Activated B cell treated with CpG ODN at 0.5 μM for 24 hours (primary cell): ENCODE measurements around the gene SETD4. TPM values are rescaled to one million over a fixed set of nuclear protein-coding genes. Genes with fewer than 3 reads are reported as not detected.
"Not testable (repeated sequence)": the region's sequence is repeated elsewhere in the genome, so short reads cannot be mapped to it uniquely, and the experiment has no call there.

Source experiments
- ATAC-seq: fragments of 200-7000 bp; cut with Tn5 transposase; one replicate; pipeline ENCODE4 v1.10.0; 2021; ENCODE audit warnings: low read depth, mild to moderate bottlenecking, moderate library complexity
- CTCF ChIA-PET: fragments of 350-600 bp; sonication (Branson Sonifier 250); formaldehyde crosslinking; loops from one replicate; lab custom pipeline; 2021; ENCODE audit warnings: antibody characterized with exemption; lab: Charles Lee
- POLR2A ChIA-PET: fragments of 350-600 bp; sonication (Branson Sonifier 250); formaldehyde crosslinking; loops from one replicate; lab custom pipeline; 2021; ENCODE audit warnings: antibody characterized with exemption; lab: Charles Lee
- DNase-seq: peaks from one replicate; pipeline ENCODE4 v3.0.0; 2022
- H3K27ac Mint-ChIP-seq: one replicate; pipeline ENCODE4 v1.8.0; 2020; ENCODE audit warnings: mixed read lengths
- H3K27me3 Mint-ChIP-seq: one replicate; pipeline ENCODE4 v1.8.0; 2021; ENCODE audit warnings: mixed read lengths
- H3K36me3 Mint-ChIP-seq: one replicate; pipeline ENCODE4 v1.8.0; 2021; ENCODE audit warnings: low read depth, mixed read lengths
- H3K4me1 Mint-ChIP-seq: one replicate; pipeline ENCODE4 v1.8.0; 2021; ENCODE audit warnings: mixed read lengths
- H3K4me3 Mint-ChIP-seq: one replicate; pipeline ENCODE4 v1.8.0; 2020; ENCODE audit warnings: mild to moderate bottlenecking, mixed read lengths
- H3K9me3 Mint-ChIP-seq: one replicate; pipeline ENCODE4 v1.8.0; 2020; ENCODE audit warnings: mixed read lengths
- CTCF ChIP-seq: fragments of 200-600 bp; IDR thresholded peaks from one replicate; pipeline ENCODE4 v1.8.0; 2022; ENCODE audit warnings: antibody characterized with exemption, mild to moderate bottlenecking
- intact Hi-C: fragments of 100-400 bp; cut with micrococcal nuclease; formaldehyde crosslinking; loops from one replicate; pipeline ENCODE4 v1.15.1; 2024
- total RNA-seq: library from RNA; stranded (reverse); gene quantifications from 2 replicates; pipeline ENCODE4 v1.2.3, GENCODE V29; 2022

SETD4 gene
- total RNA-seq, 1 donor from 2014 or later: 40.4 TPM

- no peaks in the 10 kb centered on the region for H3K27me3 Mint-ChIP-seq
- intact Hi-C loops: no loop called here
- no peak for TF ChIP-seq CTCF
- peak overlapping the region; percentile 66 for H3K4me3 Mint-ChIP-seq
- peaks cover 34% of the 10 kb centered on the region for H3K4me1 Mint-ChIP-seq
- H3K36me3 Mint-ChIP-seq: no peaks in the 10 kb centered on the region
- peak overlapping the region; percentile 82 for H3K27ac Mint-ChIP-seq
- DNase-seq (no peak), ATAC-seq (peak; percentile 81)
- POLR2A ChIA-PET: interaction anchor here (0.7 to 5.0 kb wide), 3 partner anchors 9 to 38 kb away, joined by 3 to 19 read pairs (median 18); partner anchors contain the start of genes CBR1 and SETD4
- H3K9me3 Mint-ChIP-seq: no peaks in the 10 kb centered on the region
- CTCF ChIA-PET: interaction anchor here (0.8 kb wide), 1 partner anchor 26 kb away, joined by 3 read pairs; no protein-coding TSS in a partner anchor
These were observed 18.8 kb upstream of the SETD4 start for GRCh38 chr21:36079010-36079649.

- H3K27ac Mint-ChIP-seq: peak overlapping the region; percentile 79
- intact Hi-C loops: loop anchor here (1.0 to 2.0 kb wide), 2 partner anchors 8 to 17 kb away; partner anchors contain the start of gene SETD4
- ChIA-PET POLR2A (interaction anchor here (1.7 kb wide), 1 partner anchor 18 kb away, joined by 15 read pairs; the partner anchor contains the start of gene SETD4), CTCF (no interaction called here)
- ATAC-seq (no peak), DNase-seq (no peak)
- peaks cover 9% of the 10 kb centered on the region for H3K36me3 Mint-ChIP-seq
- no peak overlapping the region for H3K4me3 Mint-ChIP-seq
- H3K27me3 Mint-ChIP-seq: no peaks in the 10 kb centered on the region
- H3K4me1 Mint-ChIP-seq: peaks cover 34% of the 10 kb centered on the region
- no peak for TF ChIP-seq CTCF
- no peaks in the 10 kb centered on the region for H3K9me3 Mint-ChIP-seq
These were observed 17.4 kb upstream of the SETD4 start for GRCh38 chr21:36077758-36078157.

- Mint-ChIP-seq H3K4me3 (peak overlapping the region; percentile 2), H3K27ac (peak overlapping the region; percentile 79), H3K9me3 (no peaks in the 10 kb centered on the region), H3K4me1 (peaks cover 38% of the 10 kb centered on the region), H3K36me3 (peaks cover 14% of the 10 kb centered on the region), H3K27me3 (no peaks in the 10 kb centered on the region)
- DNase-seq (no peak), ATAC-seq (peak; percentile 58)
- no peak for TF ChIP-seq CTCF
- ChIA-PET POLR2A (interaction anchor here (0.6 to 1.7 kb wide), 4 partner anchors 13 to 1378 kb away, joined by 3 to 15 read pairs (median 4); partner anchors contain the start of gene SETD4), CTCF (no interaction called here)
- intact Hi-C loops: loop anchor here (1.0 to 2.0 kb wide), 2 partner anchors 8 to 16 kb away; partner anchors contain the start of gene SETD4
These were observed 16.7 kb upstream of the SETD4 start for GRCh38 chr21:36076878-36077655.

- DNase-seq (no peak), ATAC-seq (no peak)
- Mint-ChIP-seq H3K4me1 (peaks cover 47% of the 10 kb centered on the region), H3K27me3 (no peaks in the 10 kb centered on the region), H3K27ac (no peak overlapping the region), H3K36me3 (peaks cover 24% of the 10 kb centered on the region), H3K9me3 (no peaks in the 10 kb centered on the region), H3K4me3 (no peak overlapping the region)
- no peak for TF ChIP-seq CTCF
- intact Hi-C loops: loop anchor here (2.0 kb wide), 1 partner anchor 15 kb away; the partner anchor contains the start of gene SETD4
- ChIA-PET POLR2A (interaction anchor here (0.6 to 1.7 kb wide), 2 partner anchors 16 to 191 kb away, joined by 3 to 15 read pairs; partner anchors contain the start of gene SETD4), CTCF (no interaction called here)
These were observed 15.6 kb upstream of the SETD4 start for GRCh38 chr21:36075953-36076352.

- H3K4me3 Mint-ChIP-seq: no peak overlapping the region
- no peak for TF ChIP-seq CTCF
- H3K27me3 Mint-ChIP-seq: no peaks in the 10 kb centered on the region
- H3K27ac Mint-ChIP-seq: no peak overlapping the region
- intact Hi-C loops: no loop called here
- H3K36me3 Mint-ChIP-seq: peaks cover 24% of the 10 kb centered on the region
- POLR2A ChIA-PET: no interaction called here
- CTCF ChIA-PET: no interaction called here
- no peak for DNase-seq
- ATAC-seq: no peak
- H3K4me1 Mint-ChIP-seq: peaks cover 54% of the 10 kb centered on the region
- no peaks in the 10 kb centered on the region for H3K9me3 Mint-ChIP-seq
These were observed 14.8 kb upstream of the SETD4 start for GRCh38 chr21:36075171-36075570.

- intact Hi-C loops, ATAC-seq, H3K27ac Mint-ChIP-seq, H3K27me3 Mint-ChIP-seq, DNase-seq, CTCF ChIA-PET, H3K4me3 Mint-ChIP-seq, H3K9me3 Mint-ChIP-seq: not testable (repeated sequence)
- H3K36me3 Mint-ChIP-seq: peaks cover 31% of the 10 kb centered on the region
- POLR2A ChIA-PET: interaction anchor here (0.7 kb wide), 1 partner anchor 14 kb away, joined by 4 read pairs; no protein-coding TSS in a partner anchor
- H3K4me1 Mint-ChIP-seq: peaks cover 57% of the 10 kb centered on the region
These were observed 13.6 kb upstream of the SETD4 start for GRCh38 chr21:36073911-36074310.
